Astrocyte (in vitro differentiated cells and primary cell): ENCODE results near the gene HLCS. TPM values are rescaled to one million over a fixed set of nuclear protein-coding genes. Genes with fewer than 3 reads are reported as not detected.
"Not testable (repeated sequence)": the region's sequence is repeated elsewhere in the genome, so short reads cannot be mapped to it uniquely, and the experiment has no call there.

Experiments
- DNase-seq: peaks from one replicate; pipeline ENCODE4 v3.0.0-alpha.2; 2010; ENCODE audit warnings: low read depth
- FAIRE-seq: peaks from 2 replicates; lab custom pipeline; 2011; peaks lifted over from hg19 to GRCh38; lab: Jason Lieb, UNC
- H2AFZ ChIP-seq: 2 replicates; pipeline ENCODE4 v1.6.0; 2012; ENCODE audit warnings: low read depth, low read length, inconsistent platforms
- H3K27ac ChIP-seq: 2 replicates; pipeline ENCODE4 v1.5.1; 2011; ENCODE audit warnings: low read depth, low read length, inconsistent platforms
- H3K27me3 ChIP-seq: 2 replicates; pipeline ENCODE4 v1.6.0; 2011; ENCODE audit warnings: low read length, inconsistent platforms; ENCODE audit not compliant: insufficient read depth
- H3K36me3 ChIP-seq: 2 replicates; pipeline ENCODE4 v1.5.1; 2011; ENCODE audit warnings: low read length, inconsistent platforms; ENCODE audit not compliant: insufficient read depth
- H3K4me1 ChIP-seq: 2 replicates; pipeline ENCODE4 v1.5.1; 2011; ENCODE audit warnings: low read length, inconsistent platforms; ENCODE audit not compliant: insufficient read depth
- H3K4me2 ChIP-seq: 2 replicates; pipeline ENCODE4 v1.6.0; 2012; ENCODE audit warnings: low read length, inconsistent platforms
- H3K4me3 ChIP-seq: 2 replicates; pipeline ENCODE4 v1.5.1; 2011; ENCODE audit warnings: low read depth, mild to moderate bottlenecking, low read length, inconsistent platforms; ENCODE audit not compliant: insufficient read depth
- H3K79me2 ChIP-seq: 2 replicates; pipeline ENCODE4 v1.6.0; 2012; ENCODE audit warnings: mild to moderate bottlenecking, low read length, inconsistent platforms; ENCODE audit not compliant: insufficient read depth
- H3K9ac ChIP-seq: 2 replicates; pipeline ENCODE4 v1.6.0; 2012; ENCODE audit warnings: mild to moderate bottlenecking, low read length, inconsistent platforms
- H3K9me3 ChIP-seq: 2 replicates; pipeline ENCODE4 v1.5.1; 2012; ENCODE audit warnings: low read depth, mild to moderate bottlenecking, low read length, inconsistent platforms; ENCODE audit not compliant: insufficient read depth
- H4K20me1 ChIP-seq: 2 replicates; pipeline ENCODE4 v1.6.0; 2012; ENCODE audit warnings: low read length, inconsistent platforms; ENCODE audit not compliant: insufficient read depth
- H3K27ac Mint-ChIP-seq: one replicate; pipeline ENCODE4 v1.8.0; 2021; ENCODE audit warnings: mild to moderate bottlenecking, mixed read lengths; ENCODE audit not compliant: unreplicated experiment
- H3K27me3 Mint-ChIP-seq: one replicate; pipeline ENCODE4 v1.8.0; 2021; ENCODE audit warnings: low read depth, mixed read lengths; ENCODE audit not compliant: unreplicated experiment
- H3K36me3 Mint-ChIP-seq: one replicate; pipeline ENCODE4 v1.8.0; 2021; ENCODE audit warnings: low read depth, mixed read lengths; ENCODE audit not compliant: unreplicated experiment
- H3K4me1 Mint-ChIP-seq: one replicate; pipeline ENCODE4 v1.8.0; 2021; ENCODE audit warnings: low read depth, mixed read lengths; ENCODE audit not compliant: unreplicated experiment
- H3K4me3 Mint-ChIP-seq: one replicate; pipeline ENCODE4 v1.8.0; 2021; ENCODE audit warnings: mild to moderate bottlenecking, moderate library complexity, mixed read lengths; ENCODE audit not compliant: unreplicated experiment
- H3K9me3 Mint-ChIP-seq: one replicate; pipeline ENCODE4 v1.8.0; 2021; ENCODE audit warnings: mild to moderate bottlenecking, mixed read lengths; ENCODE audit not compliant: unreplicated experiment
- CTCF ChIP-seq: IDR thresholded peaks from 2 replicates; pipeline ENCODE4 v1.5.1; 2011; ENCODE audit warnings: low read depth, mild to moderate bottlenecking, inconsistent platforms, low read length, moderate library complexity; ENCODE audit not compliant: insufficient read depth
- EZH2 ChIP-seq: IDR thresholded peaks from 2 replicates; pipeline ENCODE4 v1.6.1; 2012; ENCODE audit warnings: mild to moderate bottlenecking, low read length, inconsistent platforms; ENCODE audit not compliant: insufficient read depth
- total RNA-seq: library from RNA; stranded (reverse); gene quantifications from 2 replicates; pipeline ENCODE4 v1.2.1, GENCODE V29; 2021

Gene HLCS
- total RNA-seq, 1 donor from 2014 or later: 20.9 TPM

DNA sequence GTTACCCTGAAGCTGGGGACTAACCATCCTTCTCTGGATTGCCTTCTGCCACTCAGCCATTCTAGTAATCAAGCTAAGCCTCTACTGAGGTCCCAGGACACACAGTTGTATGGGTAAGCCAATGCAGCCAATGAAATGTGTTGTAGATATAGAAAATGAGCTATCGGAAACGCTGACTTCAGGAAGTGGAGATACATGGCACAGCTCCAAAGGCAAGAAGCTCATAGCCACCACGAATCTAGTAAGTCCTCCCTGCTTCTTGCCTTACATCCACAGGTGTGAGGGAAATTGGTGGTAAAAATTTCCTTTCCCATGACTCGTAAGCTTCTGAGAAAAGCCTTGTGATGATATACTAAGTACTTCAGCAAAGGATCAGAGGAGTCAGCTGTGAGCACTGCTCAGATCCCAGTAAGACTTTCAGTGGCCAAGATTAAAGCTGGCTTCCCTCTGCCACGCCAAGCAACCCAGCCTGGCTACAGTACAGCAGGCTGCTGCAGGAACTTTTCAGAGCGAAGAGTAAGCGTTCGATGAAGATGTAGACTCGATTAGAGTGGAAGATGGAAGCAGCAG, 149.8 kb downstream of the HLCS start:
- Histone ChIP-seq H2AFZ (no peak overlapping the region), H3K9ac (no peak overlapping the region), H3K27ac (no peak overlapping the region), H3K27me3 (no peaks in the 10 kb centered on the region), H3K4me2 (no peak overlapping the region), H3K36me3 (no peaks in the 10 kb centered on the region), H3K4me3 (no peak overlapping the region), H4K20me1 (peaks cover 5% of the 10 kb centered on the region), H3K9me3 (no peaks in the 10 kb centered on the region), H3K4me1 (no peaks in the 10 kb centered on the region), H3K79me2 (no peaks in the 10 kb centered on the region)
- no peaks in the 10 kb centered on the region for H3K27me3 Mint-ChIP-seq
- H3K27ac Mint-ChIP-seq: no peak overlapping the region
- TF ChIP-seq CTCF (no peak), EZH2 (no peak)
- H3K4me3 Mint-ChIP-seq: no peak overlapping the region
- FAIRE-seq: no peak
- peaks cover 4% of the 10 kb centered on the region for H3K4me1 Mint-ChIP-seq
- H3K9me3 Mint-ChIP-seq: no peaks in the 10 kb centered on the region
- H3K36me3 Mint-ChIP-seq: peaks cover 3% of the 10 kb centered on the region
- DNase-seq: no peak

DNA sequence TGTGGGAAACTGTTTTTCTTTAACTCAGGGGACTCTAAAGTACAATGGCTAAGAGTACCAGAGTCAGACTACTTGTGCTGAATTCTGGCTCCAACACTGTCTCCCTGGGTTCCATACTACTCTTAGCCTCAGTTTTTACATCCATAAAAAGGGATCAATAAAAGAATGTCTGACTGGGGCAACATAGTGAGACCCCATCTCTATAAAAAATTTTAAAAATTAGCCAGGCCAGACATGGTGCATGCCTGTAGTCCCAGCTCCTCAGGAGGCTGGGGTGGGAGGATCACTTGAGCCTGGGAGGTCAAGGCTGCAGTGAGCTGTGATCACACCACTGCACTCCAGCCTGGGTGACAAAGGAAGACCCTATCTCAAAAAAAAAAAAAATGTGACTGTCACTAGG, 150.4 kb downstream of the HLCS start:
- H3K27me3 ChIP-seq, H4K20me1 ChIP-seq, H3K9ac ChIP-seq, H3K4me1 Mint-ChIP-seq, DNase-seq, H2AFZ ChIP-seq, H3K4me1 ChIP-seq, H3K36me3 Mint-ChIP-seq, H3K4me3 ChIP-seq, H3K36me3 ChIP-seq, H3K9me3 Mint-ChIP-seq, H3K4me2 ChIP-seq, H3K27ac Mint-ChIP-seq, H3K9me3 ChIP-seq, H3K27me3 Mint-ChIP-seq, H3K27ac ChIP-seq, FAIRE-seq, H3K79me2 ChIP-seq, H3K4me3 Mint-ChIP-seq: not testable (repeated sequence)

DNA sequence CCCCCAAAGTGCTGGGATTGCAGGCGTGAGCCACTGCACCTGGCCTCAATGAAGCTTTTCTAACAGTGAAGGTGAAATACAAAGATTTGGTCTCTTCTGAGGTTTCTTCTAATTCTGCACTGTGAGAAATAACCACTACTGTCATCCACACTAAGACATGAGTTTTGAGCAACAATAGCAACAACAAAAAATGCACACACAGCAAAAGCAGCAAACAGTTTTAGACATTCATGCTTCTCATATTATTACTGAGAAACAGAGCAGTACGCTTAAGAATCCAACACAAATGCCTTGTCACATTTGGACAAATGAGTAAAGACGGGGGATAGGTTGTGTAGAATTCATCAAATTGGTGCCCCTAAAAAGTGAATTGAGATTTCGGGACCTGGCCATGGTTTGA, 151.2 kb downstream of the HLCS start:
- no peak overlapping the region for H2AFZ ChIP-seq
- no peaks in the 10 kb centered on the region for H3K36me3 ChIP-seq
- Mint-ChIP-seq H3K4me1 (peaks cover 1% of the 10 kb centered on the region), H3K36me3 (no peaks in the 10 kb centered on the region), H3K4me3 (no peak overlapping the region), H3K27me3 (no peaks in the 10 kb centered on the region), H3K27ac (no peak overlapping the region), H3K9me3 (no peaks in the 10 kb centered on the region)
- no peak overlapping the region for H3K4me2 ChIP-seq
- no peak for FAIRE-seq
- H3K9ac ChIP-seq: no peak overlapping the region
- no peaks in the 10 kb centered on the region for H3K79me2 ChIP-seq
- H3K27me3 ChIP-seq: no peaks in the 10 kb centered on the region
- no peak overlapping the region for H3K4me3 ChIP-seq
- no peak for DNase-seq
- H3K9me3 ChIP-seq: no peaks in the 10 kb centered on the region
- H3K4me1 ChIP-seq: no peaks in the 10 kb centered on the region
- TF ChIP-seq EZH2: no peak
- TF ChIP-seq CTCF: no peak
- peaks cover 5% of the 10 kb centered on the region for H4K20me1 ChIP-seq
- H3K27ac ChIP-seq: no peak overlapping the region
